NT2/D1 (cell line): ENCODE data around the gene SLC5A1.

Experiments used
- DNase-seq: peaks from one replicate; pipeline ENCODE4 v3.0.0-alpha.2; 2011; ENCODE audit warnings: low read depth, low spot score
- H3K27me3 ChIP-seq: 2 replicates; pipeline ENCODE4 v1.6.0; 2011; ENCODE audit warnings: mild to moderate bottlenecking; ENCODE audit not compliant: insufficient read length, insufficient read depth
- H3K36me3 ChIP-seq: 2 replicates; pipeline ENCODE4 v1.6.1; 2011; ENCODE audit warnings: mild to moderate bottlenecking, low read length, mixed read lengths; ENCODE audit not compliant: insufficient read depth, insufficient read length
- H3K4me1 ChIP-seq: 2 replicates; pipeline ENCODE4 v1.5.1; 2011; ENCODE audit not compliant: insufficient read depth, insufficient read length
- H3K4me3 ChIP-seq: 2 replicates; pipeline ENCODE4 v1.5.1; 2011; ENCODE audit warnings: low read depth; ENCODE audit not compliant: insufficient read length
- H3K9ac ChIP-seq: 2 replicates; pipeline ENCODE4 v1.6.0; 2011; ENCODE audit warnings: low read depth; ENCODE audit not compliant: insufficient read length
- H3K9me3 ChIP-seq: 2 replicates; pipeline ENCODE4 v1.5.1; 2011; ENCODE audit warnings: mild to moderate bottlenecking, low read length; ENCODE audit not compliant: insufficient read depth
- SUZ12 ChIP-seq: IDR thresholded peaks from 2 replicates; pipeline ENCODE4 v1.6.1; 2011; ENCODE audit not compliant: insufficient read length, insufficient read depth; ENCODE audit errors: extremely low read depth
- YY1 ChIP-seq: IDR thresholded peaks from 2 replicates; pipeline ENCODE4 v1.6.1; 2011; ENCODE audit not compliant: insufficient read length, insufficient read depth
- ZNF274 ChIP-seq: IDR thresholded peaks from 2 replicates; pipeline ENCODE4 v1.6.1; 2011; ENCODE audit warnings: mild to moderate bottlenecking, low read depth, low read length

SLC5A1 gene

DNA sequence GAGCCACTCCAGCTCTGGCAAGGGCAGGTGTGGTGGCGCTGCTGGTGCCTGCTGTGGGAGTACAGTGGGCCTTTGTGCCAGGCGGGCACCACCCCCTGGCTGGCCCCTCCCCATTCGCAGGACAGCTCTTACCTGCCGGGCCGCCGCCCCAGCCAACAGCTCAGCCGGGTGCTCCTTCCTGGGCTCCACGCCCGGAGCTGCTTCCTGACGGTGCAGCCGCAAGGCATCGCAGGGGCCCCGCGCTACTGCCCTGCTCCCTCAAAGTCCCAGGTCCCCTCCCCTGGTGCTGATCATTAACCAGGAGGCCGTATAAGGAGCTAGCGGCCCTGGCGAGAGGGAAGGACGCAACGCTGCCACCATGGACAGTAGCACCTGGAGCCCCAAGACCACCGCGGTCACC lies at the start of gene SLC5A1:
SLC5A1 (plus strand) TSS at position 338 of the 400 bp plus-strand sequence; CDS start at position 359, 21 bp downstream.
- H3K27me3 ChIP-seq: peaks cover 6% of the 10 kb centered on the region
- H3K4me1 ChIP-seq: no peaks in the 10 kb centered on the region
- H3K9ac ChIP-seq: no peak within 1 kb of the TSS
- H3K4me3 ChIP-seq: no peak within 1 kb of the TSS
- H3K9me3 ChIP-seq: no peaks in the 10 kb centered on the region
- no peak for DNase-seq
- no peaks in the 10 kb centered on the region for H3K36me3 ChIP-seq
- TF ChIP-seq ZNF274 (no peak), SUZ12 (no peak), YY1 (no peak)

DNA sequence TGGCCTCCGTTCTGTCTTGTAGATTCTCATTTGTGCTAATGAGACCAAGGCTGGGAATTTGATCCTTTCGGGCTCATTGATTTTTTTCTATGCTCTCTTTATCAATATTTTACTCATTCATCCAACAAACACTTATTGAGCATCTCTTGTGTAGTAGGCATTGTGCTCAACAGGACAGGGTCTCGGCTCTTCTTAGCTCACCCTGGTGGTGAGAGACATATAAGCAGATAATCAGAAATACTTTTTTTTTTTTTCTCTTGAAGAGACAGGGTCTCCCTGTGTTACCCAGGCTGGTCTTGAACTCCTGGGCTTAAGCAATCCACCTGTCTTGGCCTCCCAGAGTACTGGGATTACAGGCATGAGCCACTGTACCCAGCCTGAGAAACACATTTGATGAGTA lies 48.0 kb upstream of the SLC5A1 start:
- DNase-seq: no peak

DNA sequence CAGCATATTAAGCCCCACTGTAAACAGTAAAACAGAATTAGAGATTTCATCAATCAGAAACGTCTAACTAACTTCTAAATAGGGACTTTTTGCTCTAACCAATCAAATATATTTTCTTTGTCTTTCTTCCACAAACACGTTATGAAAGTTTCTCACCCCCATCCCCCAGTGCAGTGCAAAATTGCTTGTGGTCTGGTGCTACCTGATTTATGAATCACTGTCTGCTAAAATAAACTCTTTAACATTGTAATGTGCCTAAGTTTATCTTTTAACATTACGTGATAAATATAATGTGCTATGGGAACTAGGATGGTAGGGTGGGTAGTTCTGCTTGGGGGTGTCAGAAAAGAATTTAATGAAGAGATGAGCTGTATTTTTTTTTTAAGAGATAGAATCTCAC lies 47.3 kb upstream of the SLC5A1 start:
- TF ChIP-seq YY1 (no peak), ZNF274 (no peak), SUZ12 (no peak)
- no peaks in the 10 kb centered on the region for H3K9me3 ChIP-seq
- no peak for DNase-seq
- H3K36me3 ChIP-seq: no peaks in the 10 kb centered on the region
- no peak overlapping the region for H3K4me3 ChIP-seq
- H3K9ac ChIP-seq: no peak overlapping the region
- no peaks in the 10 kb centered on the region for H3K27me3 ChIP-seq
- H3K4me1 ChIP-seq: no peaks in the 10 kb centered on the region

More for the DNA sequence above, 48.0 kb upstream of the SLC5A1 start:
- Histone ChIP-seq H3K4me3 (no peak overlapping the region), H3K27me3 (no peaks in the 10 kb centered on the region), H3K36me3 (no peaks in the 10 kb centered on the region), H3K9me3 (no peaks in the 10 kb centered on the region), H3K9ac (no peak overlapping the region), H3K4me1 (no peaks in the 10 kb centered on the region)
- no peak for TF ChIP-seq YY1
- TF ChIP-seq ZNF274: no peak
- TF ChIP-seq SUZ12: no peak

DNA sequence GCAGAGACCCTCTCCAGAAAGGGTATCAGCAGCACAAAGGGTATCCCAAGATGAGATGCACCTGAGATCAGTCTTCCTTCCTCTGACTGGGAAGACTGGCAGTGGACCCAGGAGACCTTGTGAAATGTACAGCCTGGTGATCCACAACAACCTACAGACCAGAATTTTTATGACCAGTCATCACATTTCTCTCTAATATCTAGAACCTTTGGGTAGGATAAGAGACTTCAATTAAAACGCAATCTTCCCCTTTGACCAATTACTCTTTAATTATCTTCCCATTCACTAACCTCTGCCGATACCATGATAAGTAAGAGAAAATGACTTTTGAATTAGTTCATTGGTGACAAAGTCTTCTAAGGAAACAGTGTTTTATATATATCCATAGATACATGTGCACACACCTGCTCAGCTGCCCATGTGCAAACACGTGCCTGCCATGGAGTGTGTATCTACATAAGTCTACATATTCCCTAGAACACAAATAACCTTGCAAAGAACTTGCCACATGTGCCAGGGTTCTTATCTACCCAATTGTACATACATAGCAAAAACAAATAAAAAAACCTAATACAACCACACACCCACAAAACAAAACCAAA lies 44.2 kb upstream of the SLC5A1 start:
- Histone ChIP-seq H3K4me3 (no peak overlapping the region), H3K27me3 (no peaks in the 10 kb centered on the region), H3K9me3 (no peaks in the 10 kb centered on the region), H3K9ac (no peak overlapping the region), H3K36me3 (no peaks in the 10 kb centered on the region), H3K4me1 (no peaks in the 10 kb centered on the region)
- TF ChIP-seq ZNF274 (no peak), SUZ12 (no peak), YY1 (no peak)
- DNase-seq: no peak

DNA sequence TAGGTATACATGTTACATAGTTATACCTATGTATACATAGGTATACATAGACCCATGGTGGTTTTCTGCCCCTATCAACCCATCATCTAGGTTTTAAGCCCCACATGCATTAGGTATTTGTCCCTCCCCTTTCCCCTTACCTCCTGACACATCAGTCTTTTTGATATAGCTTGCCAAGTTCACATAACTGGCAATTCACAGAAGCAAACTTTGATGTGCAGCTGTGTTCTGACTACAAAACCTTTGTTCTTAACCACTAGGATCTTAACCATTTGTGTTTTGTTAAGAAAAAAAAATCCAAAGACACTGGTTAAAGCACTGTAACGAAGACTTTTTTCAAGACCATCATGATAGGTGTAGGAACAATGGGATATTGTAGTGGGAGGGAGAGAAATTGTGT lies 42.9 kb upstream of the SLC5A1 start:
- no peak overlapping the region for H3K9ac ChIP-seq
- no peak for DNase-seq
- H3K27me3 ChIP-seq: no peaks in the 10 kb centered on the region
- no peaks in the 10 kb centered on the region for H3K36me3 ChIP-seq
- H3K4me1 ChIP-seq: no peaks in the 10 kb centered on the region
- TF ChIP-seq SUZ12 (no peak), YY1 (no peak), ZNF274 (no peak)
- H3K9me3 ChIP-seq: no peaks in the 10 kb centered on the region
- no peak overlapping the region for H3K4me3 ChIP-seq

DNA sequence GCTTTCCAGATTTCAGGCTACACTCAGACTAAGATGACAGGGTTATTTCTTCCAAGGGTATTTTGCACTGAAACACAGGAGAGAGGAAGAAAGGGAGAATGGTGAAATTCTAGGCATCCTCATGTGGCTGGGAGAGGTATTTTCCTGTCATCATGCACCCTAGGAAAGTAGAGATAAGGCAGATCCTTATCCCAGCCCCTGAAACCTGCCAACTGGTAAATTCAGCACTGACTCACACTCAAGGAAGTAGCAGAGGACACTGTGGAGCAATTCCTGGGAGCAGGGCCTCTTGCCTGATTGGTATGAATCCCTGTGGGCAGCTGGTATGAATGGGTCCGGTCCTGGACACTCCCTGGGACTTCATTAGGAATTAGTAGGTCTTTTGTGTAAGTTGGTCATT lies 37.6 kb upstream of the SLC5A1 start:
- H3K4me3 ChIP-seq: no peak overlapping the region
- TF ChIP-seq YY1: no peak
- H3K27me3 ChIP-seq: no peaks in the 10 kb centered on the region
- no peaks in the 10 kb centered on the region for H3K9me3 ChIP-seq
- H3K9ac ChIP-seq: no peak overlapping the region
- H3K4me1 ChIP-seq: no peaks in the 10 kb centered on the region
- H3K36me3 ChIP-seq: no peaks in the 10 kb centered on the region
- DNase-seq: no peak

DNA sequence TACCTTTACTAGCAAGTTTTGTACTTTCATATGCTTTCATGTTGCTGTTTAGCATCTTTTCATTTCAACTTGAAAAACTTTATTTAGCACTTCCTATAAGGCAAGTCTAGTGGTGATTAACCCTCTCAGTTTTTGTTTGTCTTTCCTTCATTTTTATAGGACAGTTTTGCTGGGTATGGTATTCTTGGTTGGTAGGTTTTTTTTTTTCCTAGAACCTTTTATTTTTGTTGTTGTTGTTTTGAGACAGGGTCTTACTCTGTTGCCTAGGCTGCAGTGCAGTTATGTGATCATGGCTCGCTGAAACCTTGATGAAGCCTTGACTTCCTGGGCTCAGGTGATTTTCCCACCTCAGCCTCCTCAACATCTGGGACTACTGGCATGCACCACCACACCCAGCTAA lies 29.9 kb upstream of the SLC5A1 start:
- Histone ChIP-seq H3K27me3 (no peaks in the 10 kb centered on the region), H3K9ac (no peak overlapping the region), H3K9me3 (peaks cover 15% of the 10 kb centered on the region), H3K4me1 (no peaks in the 10 kb centered on the region), H3K36me3 (no peaks in the 10 kb centered on the region), H3K4me3 (no peak overlapping the region)
- no peak for TF ChIP-seq SUZ12
- TF ChIP-seq YY1: no peak
- no peak for TF ChIP-seq ZNF274
- DNase-seq: no peak
